Measurements from ENCODE around the gene ZNF831.

The ZNF831 gene

GRCh38 chr20:59163631-59164530, at the start of gene ZNF831:
Gene ZNF831, plus strand, starts transcription at chr20:59163821. Its CDS starts 27,199 bp downstream, at chr20:59191020.
- no peak for DNase-seq (ENCODE audit: low spot score)

- DNase-seq (ENCODE audit: low spot score) = no peak
Observed at GRCh38 chr20:59117526-59117925, 46.1 kb upstream of the ZNF831 start.

- DNase-seq (ENCODE audit: low spot score) = no peak
Observed at GRCh38 chr20:59118855-59119254, 44.8 kb upstream of the ZNF831 start.

GRCh38 chr20:59120491-59120890, 43.1 kb upstream of the ZNF831 start:
- DNase-seq (ENCODE audit: low spot score) = no peak

- DNase-seq (ENCODE audit: low spot score) = peak; percentile 18
Observed at GRCh38 chr20:59120919-59121318, 42.7 kb upstream of the ZNF831 start.

GRCh38 chr20:59121714-59122565, 41.7 kb upstream of the ZNF831 start:
- DNase-seq (ENCODE audit: low spot score) = peak; percentile 37

GRCh38 chr20:59122566-59122919, 41.1 kb upstream of the ZNF831 start:
- DNase-seq (ENCODE audit: low spot score) = peak; percentile 15

GRCh38 chr20:59123011-59123677, 40.5 kb upstream of the ZNF831 start:
- DNase-seq (ENCODE audit: low spot score) = peak; percentile 17

GRCh38 chr20:59123678-59124255, 39.9 kb upstream of the ZNF831 start:
- DNase-seq (ENCODE audit: low spot score) = no peak

GRCh38 chr20:59124296-59125029, 39.2 kb upstream of the ZNF831 start:
- DNase-seq (ENCODE audit: low spot score) = peak; percentile 94

GRCh38 chr20:59125332-59125731, 38.3 kb upstream of the ZNF831 start:
- no peak for DNase-seq (ENCODE audit: low spot score)

GRCh38 chr20:59125836-59126235, 37.8 kb upstream of the ZNF831 start:
- DNase-seq (ENCODE audit: low spot score) = no peak

- peak; percentile 40 for DNase-seq (ENCODE audit: low spot score)
Observed at GRCh38 chr20:59127839-59128238, 35.8 kb upstream of the ZNF831 start.

- no peak for DNase-seq (ENCODE audit: low spot score)
Observed at GRCh38 chr20:59131551-59132285, 31.9 kb upstream of the ZNF831 start.

- no peak for DNase-seq (ENCODE audit: low spot score)
Observed at GRCh38 chr20:59134182-59134581, 29.4 kb upstream of the ZNF831 start.

GRCh38 chr20:59135093-59135492, 28.5 kb upstream of the ZNF831 start:
- DNase-seq (ENCODE audit: low spot score) = no peak

GRCh38 chr20:59136027-59136426, 27.6 kb upstream of the ZNF831 start:
- DNase-seq (ENCODE audit: low spot score) = no peak

- peak; percentile 29 for DNase-seq (ENCODE audit: low spot score)
Observed at GRCh38 chr20:59137532-59137931, 26.1 kb upstream of the ZNF831 start.

- DNase-seq (ENCODE audit: low spot score) = no peak
Observed at GRCh38 chr20:59138114-59138748, 25.4 kb upstream of the ZNF831 start.

GRCh38 chr20:59139998-59140397, 23.6 kb upstream of the ZNF831 start:
- DNase-seq (ENCODE audit: low spot score) = no peak

Measured in cerebellar cortex (tissue), 1 donor.